Measurements from ENCODE around the gene N4BP3.

Gene N4BP3

GRCh38 chr5:178106556-178107239, 6.6 kb upstream of the N4BP3 start:
- DNase-seq: no peak
- in situ Hi-C loops (cut with HindIII; ENCODE audit: low pct_ligation_motif_present, low sequenced_read_pairs): no loop called here
- H3K27me3 ChIP-seq (replicated peaks): no peaks in the 10 kb centered on the region
- H3K27ac ChIP-seq: no peak overlapping the region
- no peaks in the 10 kb centered on the region for H3K36me3 ChIP-seq (replicated peaks)
- TF ChIP-seq CTCF (IDR thresholded peaks at IDR 0.05; ENCODE audit: low read depth, low read length, missing control alignments): no peak
- no peak overlapping the region for H3K4me3 ChIP-seq (ENCODE audit: low read depth, low read length)

- TF ChIP-seq CTCF (IDR thresholded peaks at IDR 0.05; ENCODE audit: low read depth, low read length, missing control alignments): no peak
- no peak overlapping the region for H3K4me3 ChIP-seq (ENCODE audit: low read depth, low read length)
Observed at GRCh38 chr5:178107756-178108310, 5.5 kb upstream of the N4BP3 start.

GRCh38 chr5:178108446-178108845, 4.9 kb upstream of the N4BP3 start:
- no peak for TF ChIP-seq CTCF (IDR thresholded peaks at IDR 0.05; ENCODE audit: low read depth, low read length, missing control alignments)
- in situ Hi-C loops (cut with HindIII; ENCODE audit: low pct_ligation_motif_present, low sequenced_read_pairs): no loop called here
- no peak overlapping the region for H3K27ac ChIP-seq
- no peak overlapping the region for H3K4me3 ChIP-seq (ENCODE audit: low read depth, low read length)
- no peak for DNase-seq
- H3K27me3 ChIP-seq (replicated peaks): no peaks in the 10 kb centered on the region
- no peaks in the 10 kb centered on the region for H3K36me3 ChIP-seq (replicated peaks)

More at GRCh38 chr5:178107756-178108310, 5.5 kb upstream of the N4BP3 start:
- no peak overlapping the region for H3K27ac ChIP-seq
- no peak for DNase-seq
- in situ Hi-C loops (cut with HindIII; ENCODE audit: low pct_ligation_motif_present, low sequenced_read_pairs): no loop called here
- no peaks in the 10 kb centered on the region for H3K27me3 ChIP-seq (replicated peaks)
- no peaks in the 10 kb centered on the region for H3K36me3 ChIP-seq (replicated peaks)

- no peak for TF ChIP-seq CTCF (IDR thresholded peaks at IDR 0.05; ENCODE audit: low read depth, low read length, missing control alignments)
- no peak overlapping the region for H3K4me3 ChIP-seq (ENCODE audit: low read depth, low read length)
- in situ Hi-C loops (cut with HindIII; ENCODE audit: low pct_ligation_motif_present, low sequenced_read_pairs): no loop called here
- no peak for DNase-seq
- H3K27me3 ChIP-seq (replicated peaks): peaks cover 3% of the 10 kb centered on the region
- no peaks in the 10 kb centered on the region for H3K36me3 ChIP-seq (replicated peaks)
- no peak overlapping the region for H3K27ac ChIP-seq
Observed at GRCh38 chr5:178108966-178109365, 4.4 kb upstream of the N4BP3 start.

- TF ChIP-seq CTCF (IDR thresholded peaks at IDR 0.05; ENCODE audit: low read depth, low read length, missing control alignments): no peak
- H3K27ac ChIP-seq: no peak overlapping the region
- in situ Hi-C loops (cut with HindIII; ENCODE audit: low pct_ligation_motif_present, low sequenced_read_pairs): no loop called here
- no peaks in the 10 kb centered on the region for H3K36me3 ChIP-seq (replicated peaks)
- DNase-seq: no peak
- no peak overlapping the region for H3K4me3 ChIP-seq (ENCODE audit: low read depth, low read length)
- peaks cover 18% of the 10 kb centered on the region for H3K27me3 ChIP-seq (replicated peaks)
Observed at GRCh38 chr5:178110511-178110910, 2.8 kb upstream of the N4BP3 start.

- no peak for DNase-seq
- Histone ChIP-seq H3K27ac (no peak overlapping the region), H3K4me3 (ENCODE audit: low read depth, low read length) (no peak overlapping the region), H3K27me3 (replicated peaks) (peaks cover 28% of the 10 kb centered on the region), H3K36me3 (replicated peaks) (no peaks in the 10 kb centered on the region)
- in situ Hi-C loops (cut with HindIII; ENCODE audit: low pct_ligation_motif_present, low sequenced_read_pairs): no loop called here
- TF ChIP-seq CTCF (IDR thresholded peaks at IDR 0.05; ENCODE audit: low read depth, low read length, missing control alignments): no peak
Observed at GRCh38 chr5:178111925-178112324, 1.4 kb upstream of the N4BP3 start.
